Keratinocyte (primary cell): ENCODE results near the gene CACNA1C. TPM values are rescaled to one million over a fixed set of nuclear protein-coding genes. Genes with fewer than 3 reads are reported as not detected.

ENCODE experiments used
- DNase-seq: peaks from one replicate; pipeline ENCODE4 v3.0.0-alpha.2; 2011; ENCODE audit warnings: low read depth, missing footprints, low spot score
- FAIRE-seq: peaks from 2 replicates; lab custom pipeline; 2011; peaks lifted over from hg19 to GRCh38; lab: Jason Lieb, UNC
- H2AFZ ChIP-seq: 2 replicates; pipeline ENCODE4 v1.6.0; 2012; ENCODE audit warnings: low read length, control low read depth, inconsistent platforms; ENCODE audit not compliant: control insufficient read depth
- H3K27ac ChIP-seq: 2 replicates; pipeline ENCODE4 v1.5.1; 2011; ENCODE audit warnings: low read length; ENCODE audit not compliant: control insufficient read depth, insufficient read depth
- H3K27me3 ChIP-seq: 3 replicates; pipeline ENCODE4 v1.6.0; 2011; ENCODE audit warnings: low read length; ENCODE audit not compliant: control insufficient read depth, insufficient read depth; ENCODE audit errors: extremely low read depth
- H3K36me3 ChIP-seq, 2 experiments: 2 replicates in 1 of 2; 3 replicates in 1 of 2; pipeline ENCODE4 v1.5.1; 2011; ENCODE audit warnings: low read length in 2 of 2, mild to moderate bottlenecking in 1 of 2; ENCODE audit not compliant: control insufficient read depth in 2 of 2, insufficient read depth in 2 of 2; ENCODE audit errors: extremely low read depth in 1 of 2
- H3K4me1 ChIP-seq: 3 replicates; pipeline ENCODE4 v1.5.1; 2011; ENCODE audit warnings: low read length; ENCODE audit not compliant: control insufficient read depth, insufficient read depth; ENCODE audit errors: extremely low read depth
- H3K4me2 ChIP-seq: 3 replicates; pipeline ENCODE4 v1.6.0; 2011; ENCODE audit warnings: low read depth, low read length; ENCODE audit not compliant: control insufficient read depth, insufficient read depth; ENCODE audit errors: extremely low read depth
- H3K4me3 ChIP-seq, 3 experiments: fragments of 200-600 bp in 1 of 3; sonication (generic) in 1 of 3; 2 replicates in 2 of 3; 3 replicates in 1 of 3; pipeline ENCODE4 v1.5.1; 2011 to 2016; ENCODE audit warnings: low read length in 3 of 3, mild to moderate bottlenecking in 3 of 3, control low read depth in 2 of 3, inconsistent platforms in 1 of 3, low read depth in 1 of 3, mixed read lengths in 1 of 3, mixed run types in 1 of 3, moderate library complexity in 1 of 3; ENCODE audit not compliant: control insufficient read depth in 2 of 3, insufficient read depth in 2 of 3; ENCODE audit errors: extremely low read depth in 1 of 3
- H3K79me2 ChIP-seq: 2 replicates; pipeline ENCODE4 v1.6.0; 2012; ENCODE audit warnings: low read length; ENCODE audit not compliant: control insufficient read depth, insufficient read depth
- H3K9ac ChIP-seq: 3 replicates; pipeline ENCODE4 v1.6.0; 2011; ENCODE audit warnings: low read length; ENCODE audit not compliant: control insufficient read depth, insufficient read depth; ENCODE audit errors: extremely low read depth
- H3K9me1 ChIP-seq: 3 replicates; pipeline ENCODE4 v1.6.0; 2011; ENCODE audit warnings: low read length; ENCODE audit not compliant: control insufficient read depth, insufficient read depth; ENCODE audit errors: extremely low read depth
- H3K9me3 ChIP-seq: 2 replicates; pipeline ENCODE4 v1.5.1; 2012; ENCODE audit warnings: low read depth, low read length; ENCODE audit not compliant: control insufficient read depth
- H4K20me1 ChIP-seq: 3 replicates; pipeline ENCODE4 v1.6.0; 2011; ENCODE audit warnings: low read length; ENCODE audit not compliant: control insufficient read depth, insufficient read depth; ENCODE audit errors: extremely low read depth
- EZH2 ChIP-seq: IDR thresholded peaks from one replicate; pipeline ENCODE4 v1.6.1; 2012; ENCODE audit warnings: inconsistent platforms, mild to moderate bottlenecking, low read length, moderate library complexity
- dilution Hi-C: fragments of 300-500 bp; cut with MboI; formaldehyde crosslinking; loops from one replicate; pipeline ENCODE4 v1.7.0; 2020; ENCODE audit warnings: low sequenced_read_pairs; ENCODE audit not compliant: extremely low pct_ligation_motif_present
- polyA plus RNA-seq, 5 experiments: library from polyadenylated mRNA; depleted of rRNA in 3 of 5; stranded (reverse) in 3 of 5; stranded (forward) in 1 of 5; unstranded in 1 of 5; fragments of >200 nt; gene quantifications; 1 replicate in 1 of 5; 2 replicates in 3 of 5; 3 replicates in 1 of 5; pipeline versions ENCODE4 v1.2.1 to v1.2.3, GENCODE V29; 2011 to 2012; ENCODE audit warnings: missing spikeins in 2 of 5, low read depth in 1 of 5, low replicate concordance in 1 of 5
- TF ChIP-seq, protein P1 (sequence below), 3 experiments: IDR thresholded peaks in 1 of 3; conservative IDR thresholded peaks in 1 of 3; optimal IDR thresholded peaks in 1 of 3; 2 replicates in 2 of 3; 3 replicates in 1 of 3; pipeline versions ENCODE3 to v1.5.1; 2011; ENCODE audit warnings: low read length in 3 of 3, mild to moderate bottlenecking in 3 of 3, moderate library complexity in 2 of 3, control low read depth in 1 of 3, inconsistent platforms in 1 of 3; ENCODE audit not compliant: insufficient read depth in 2 of 3; ENCODE audit errors: extremely low read depth in 1 of 3

CACNA1C gene
- polyA plus RNA-seq, 1 donor (not counting 4 experiments of a cell fraction or from before 2014, with no cell fraction given), result not detected

DNA sequence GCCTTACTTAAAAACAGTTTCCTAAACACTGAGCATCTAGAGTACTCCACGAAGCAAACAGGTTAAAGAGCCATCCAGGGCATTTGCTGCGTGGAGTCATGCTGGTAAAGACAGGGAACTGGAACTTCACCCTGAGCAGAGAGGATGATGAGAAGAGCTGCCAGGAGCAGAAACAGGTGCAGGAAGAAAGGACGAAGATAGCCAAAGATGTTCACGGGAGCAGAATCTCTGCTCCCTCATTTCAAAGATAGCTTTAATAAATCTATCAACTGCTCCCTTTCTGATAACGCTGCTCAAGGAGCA is 461.2 kb downstream of the CACNA1C start:
- Histone ChIP-seq H3K4me2 (no peak overlapping the region), H3K4me1 (no peaks in the 10 kb centered on the region), H3K27ac (no peak overlapping the region), H3K27me3 (no peaks in the 10 kb centered on the region), H3K79me2 (no peaks in the 10 kb centered on the region), H2AFZ (no peak overlapping the region), H3K36me3 (no peaks in the 10 kb centered on the region), H3K9ac (no peak overlapping the region), H3K9me3 (no peaks in the 10 kb centered on the region), H4K20me1 (no peaks in the 10 kb centered on the region), H3K4me3 (no peak overlapping the region), H3K9me1 (no peaks in the 10 kb centered on the region)
- no peak for DNase-seq
- no peak for TF ChIP-seq EZH2
- TF ChIP-seq, protein P1, sequence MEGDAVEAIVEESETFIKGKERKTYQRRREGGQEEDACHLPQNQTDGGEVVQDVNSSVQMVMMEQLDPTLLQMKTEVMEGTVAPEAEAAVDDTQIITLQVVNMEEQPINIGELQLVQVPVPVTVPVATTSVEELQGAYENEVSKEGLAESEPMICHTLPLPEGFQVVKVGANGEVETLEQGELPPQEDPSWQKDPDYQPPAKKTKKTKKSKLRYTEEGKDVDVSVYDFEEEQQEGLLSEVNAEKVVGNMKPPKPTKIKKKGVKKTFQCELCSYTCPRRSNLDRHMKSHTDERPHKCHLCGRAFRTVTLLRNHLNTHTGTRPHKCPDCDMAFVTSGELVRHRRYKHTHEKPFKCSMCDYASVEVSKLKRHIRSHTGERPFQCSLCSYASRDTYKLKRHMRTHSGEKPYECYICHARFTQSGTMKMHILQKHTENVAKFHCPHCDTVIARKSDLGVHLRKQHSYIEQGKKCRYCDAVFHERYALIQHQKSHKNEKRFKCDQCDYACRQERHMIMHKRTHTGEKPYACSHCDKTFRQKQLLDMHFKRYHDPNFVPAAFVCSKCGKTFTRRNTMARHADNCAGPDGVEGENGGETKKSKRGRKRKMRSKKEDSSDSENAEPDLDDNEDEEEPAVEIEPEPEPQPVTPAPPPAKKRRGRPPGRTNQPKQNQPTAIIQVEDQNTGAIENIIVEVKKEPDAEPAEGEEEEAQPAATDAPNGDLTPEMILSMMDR (optimal IDR thresholded peaks at IDR 0.05 in 1 of 3, IDR thresholded peaks at IDR 0.05 in 1 of 3, conservative IDR thresholded peaks at IDR 0.05 in 1 of 3; ENCODE audit: extremely low read depth in 1 of 3, insufficient read depth in 2 of 3, low read length in 3 of 3), result no peak
- dilution Hi-C loops, result no loop called here
- no peak for FAIRE-seq

DNA sequence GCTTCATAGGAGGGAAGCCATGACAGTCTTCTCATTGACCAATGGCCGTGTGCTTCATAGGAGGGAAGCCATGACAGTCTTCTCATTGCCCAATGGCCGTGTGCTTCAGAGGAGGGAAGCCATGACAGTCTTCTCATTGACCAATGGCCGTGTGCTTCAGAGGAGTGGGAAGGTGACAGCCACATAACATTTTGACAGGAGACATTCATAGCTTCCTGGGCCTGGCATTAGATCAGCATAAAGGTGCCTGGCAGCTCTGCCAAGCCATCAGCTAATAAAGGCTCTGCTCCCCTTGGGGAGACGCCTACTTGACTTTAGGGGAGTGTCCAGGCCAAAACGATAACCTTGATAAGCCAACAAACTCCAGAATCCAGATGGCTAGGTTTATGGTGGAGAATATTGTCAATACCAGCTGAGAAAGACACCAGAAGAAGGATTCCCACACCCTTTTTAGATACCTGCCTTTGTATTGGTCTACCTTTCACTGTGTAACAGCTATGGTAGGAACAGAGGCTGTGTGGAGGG is 468.0 kb downstream of the CACNA1C start:
- Histone ChIP-seq H3K4me2 (no peak overlapping the region), H3K27ac (no peak overlapping the region), H3K36me3 (no peaks in the 10 kb centered on the region), H3K9me3 (no peaks in the 10 kb centered on the region), H3K79me2 (no peaks in the 10 kb centered on the region), H3K27me3 (no peaks in the 10 kb centered on the region), H3K9ac (no peak overlapping the region), H3K4me3 (no peak overlapping the region), H3K4me1 (no peaks in the 10 kb centered on the region), H2AFZ (no peak overlapping the region), H3K9me1 (no peaks in the 10 kb centered on the region), H4K20me1 (no peaks in the 10 kb centered on the region)
- dilution Hi-C loops, result no loop called here
- DNase-seq (no peak), FAIRE-seq (no peak)
- no peak for TF ChIP-seq EZH2
- TF ChIP-seq, protein P1 (optimal IDR thresholded peaks at IDR 0.05 in 1 of 3, IDR thresholded peaks at IDR 0.05 in 1 of 3, conservative IDR thresholded peaks at IDR 0.05 in 1 of 3; ENCODE audit: extremely low read depth in 1 of 3, insufficient read depth in 2 of 3, low read length in 3 of 3), result no peak
